Measurements from ENCODE around the gene COL23A1.

The COL23A1 gene

DNA sequence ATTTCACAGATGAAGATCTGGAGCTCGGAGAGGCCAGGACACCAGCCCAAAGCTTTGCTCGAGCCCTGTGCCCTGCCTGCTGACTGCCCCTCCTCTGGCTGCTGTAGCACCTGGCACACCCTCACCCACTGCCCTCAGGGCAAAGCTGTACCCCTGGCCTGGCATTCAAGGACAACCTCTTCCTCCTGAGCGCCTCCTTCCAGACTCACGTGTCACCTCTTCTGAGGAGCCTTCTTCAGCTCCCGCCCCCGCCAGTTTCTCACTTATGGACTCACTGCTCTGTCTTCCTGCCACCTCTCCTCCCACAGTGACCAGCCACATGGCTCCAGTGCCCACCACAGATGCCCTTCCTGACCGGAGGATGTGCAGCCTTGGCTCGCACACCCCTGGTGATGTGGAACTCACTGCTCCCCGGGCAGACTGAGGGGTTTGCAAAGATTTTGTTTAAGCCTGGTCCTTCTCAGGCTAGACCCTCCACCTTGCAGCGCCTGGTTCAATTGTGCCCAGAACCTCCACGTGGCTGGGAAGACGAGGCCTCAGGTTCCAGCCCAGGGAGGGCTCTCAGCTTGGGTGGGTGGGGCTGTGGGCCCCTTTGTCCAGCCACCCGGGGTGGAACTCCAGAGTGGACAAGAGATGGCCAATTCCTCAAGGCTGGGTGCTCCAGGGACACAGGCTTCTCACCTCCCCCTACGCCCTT, 311.0 kb downstream of the COL23A1 start:
- H3K27ac ChIP-seq, result no peak overlapping the region
- DNase-seq (ENCODE audit: low spot score), result no peak
- ChIA-PET CTCF (interaction anchor here (0.6 to 1.8 kb wide), 16 partner anchors 13 to 1330 kb away, joined by 3 to 11 read pairs (median 4); partner anchors contain the start of gene COL23A1), POLR2A (ENCODE audit: low non-redundant PET) (no interaction called here)
- TF ChIP-seq, protein P1, sequence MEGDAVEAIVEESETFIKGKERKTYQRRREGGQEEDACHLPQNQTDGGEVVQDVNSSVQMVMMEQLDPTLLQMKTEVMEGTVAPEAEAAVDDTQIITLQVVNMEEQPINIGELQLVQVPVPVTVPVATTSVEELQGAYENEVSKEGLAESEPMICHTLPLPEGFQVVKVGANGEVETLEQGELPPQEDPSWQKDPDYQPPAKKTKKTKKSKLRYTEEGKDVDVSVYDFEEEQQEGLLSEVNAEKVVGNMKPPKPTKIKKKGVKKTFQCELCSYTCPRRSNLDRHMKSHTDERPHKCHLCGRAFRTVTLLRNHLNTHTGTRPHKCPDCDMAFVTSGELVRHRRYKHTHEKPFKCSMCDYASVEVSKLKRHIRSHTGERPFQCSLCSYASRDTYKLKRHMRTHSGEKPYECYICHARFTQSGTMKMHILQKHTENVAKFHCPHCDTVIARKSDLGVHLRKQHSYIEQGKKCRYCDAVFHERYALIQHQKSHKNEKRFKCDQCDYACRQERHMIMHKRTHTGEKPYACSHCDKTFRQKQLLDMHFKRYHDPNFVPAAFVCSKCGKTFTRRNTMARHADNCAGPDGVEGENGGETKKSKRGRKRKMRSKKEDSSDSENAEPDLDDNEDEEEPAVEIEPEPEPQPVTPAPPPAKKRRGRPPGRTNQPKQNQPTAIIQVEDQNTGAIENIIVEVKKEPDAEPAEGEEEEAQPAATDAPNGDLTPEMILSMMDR (conservative IDR thresholded peaks at IDR 0.05; ENCODE audit: low read depth), result no peak

DNA sequence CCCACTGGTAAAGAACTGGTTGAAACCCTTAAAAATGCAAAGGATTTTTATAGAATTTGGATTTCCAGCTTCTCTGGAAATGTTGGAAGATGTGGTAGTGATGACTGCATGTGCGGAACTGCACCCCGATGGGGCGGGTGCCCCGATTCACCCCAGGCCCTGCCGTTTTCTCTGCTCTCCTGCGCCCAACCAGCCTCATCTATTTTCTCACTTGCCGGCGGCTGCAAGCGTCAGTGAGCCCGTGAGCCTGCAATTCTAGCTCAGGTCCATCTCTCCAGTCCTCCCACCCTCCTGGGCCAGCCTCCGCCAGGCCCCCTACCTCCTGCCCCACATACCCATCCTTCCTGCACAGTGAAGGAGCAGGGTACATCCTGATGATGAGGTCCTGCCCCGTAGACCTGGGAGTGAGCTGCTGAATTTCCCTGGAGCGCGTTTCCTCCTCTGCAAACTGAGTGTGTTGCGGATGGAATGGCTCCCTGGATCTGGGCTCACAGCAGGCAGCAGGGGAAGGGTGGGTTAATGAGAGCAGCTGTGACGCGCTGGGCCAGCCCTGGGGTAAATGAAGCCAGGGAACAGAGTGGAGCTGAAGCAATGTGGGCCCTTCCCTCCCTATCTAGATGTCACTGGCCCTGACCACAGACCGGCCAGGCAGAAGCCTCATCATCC, 311.7 kb downstream of the COL23A1 start:
- DNase-seq (ENCODE audit: low spot score), result no peak
- ChIA-PET POLR2A (ENCODE audit: low non-redundant PET) (no interaction called here), CTCF (interaction anchor here (0.6 to 2.3 kb wide), 5 partner anchors 9 to 312 kb away, joined by 3 to 11 read pairs (median 5); partner anchors contain the start of gene COL23A1)
- TF ChIP-seq, protein P1 (conservative IDR thresholded peaks at IDR 0.05; ENCODE audit: low read depth), result no peak
- no peak overlapping the region for H3K27ac ChIP-seq

DNA sequence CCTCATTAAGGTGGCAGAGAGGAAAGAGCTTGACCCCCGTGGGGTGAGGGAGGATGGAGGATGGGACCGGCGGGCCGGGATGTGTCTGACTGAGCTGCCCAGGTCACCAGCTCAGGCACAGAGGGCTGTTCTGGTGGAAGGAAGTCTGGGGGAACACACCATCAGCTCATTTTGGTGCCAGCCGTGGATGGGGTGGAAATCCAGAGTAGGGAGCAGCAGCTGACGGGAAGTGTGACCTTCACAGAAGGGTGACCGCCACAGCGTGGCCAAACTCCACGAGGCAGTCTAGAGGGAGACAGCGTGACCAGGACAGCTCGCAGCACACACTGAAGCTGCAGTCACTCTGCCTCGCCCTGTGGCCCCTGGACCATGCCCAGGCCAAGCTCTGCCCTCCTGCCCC, 312.3 kb downstream of the COL23A1 start:
- H3K27ac ChIP-seq, result no peak overlapping the region
- ChIA-PET POLR2A (ENCODE audit: low non-redundant PET) (no interaction called here), CTCF (interaction anchor here (0.6 to 2.3 kb wide), 5 partner anchors 8 to 562 kb away, joined by 3 to 11 read pairs (median 3); partner anchors contain the start of gene COL23A1)
- DNase-seq (ENCODE audit: low spot score), result no peak
- TF ChIP-seq, protein P1 (conservative IDR thresholded peaks at IDR 0.05; ENCODE audit: low read depth), result no peak

DNA sequence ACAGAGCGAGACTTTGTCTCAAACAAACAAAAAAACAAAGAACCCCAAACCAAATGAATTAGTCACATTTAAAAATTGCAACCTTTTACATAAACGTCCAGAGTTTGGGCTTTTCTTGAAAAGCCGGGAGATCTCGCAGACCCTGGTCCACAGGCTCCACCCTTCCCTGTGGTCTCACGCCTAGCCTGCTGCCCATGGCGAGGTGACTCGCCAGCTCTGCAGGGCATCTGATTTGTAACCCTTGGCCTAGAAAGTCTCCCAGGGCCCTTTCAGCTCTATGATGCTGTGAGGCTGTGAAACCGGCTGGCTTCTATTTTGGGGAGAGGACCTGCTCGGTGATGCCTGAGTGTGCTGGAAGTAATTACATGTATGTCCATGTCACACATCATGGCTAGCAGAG, 312.8 kb downstream of the COL23A1 start:
- DNase-seq (ENCODE audit: low spot score), result no peak
- ChIA-PET CTCF (interaction anchor here (0.6 to 2.3 kb wide), 6 partner anchors 40 to 563 kb away, joined by 3 to 5 read pairs (median 4); partner anchors contain the start of gene COL23A1), POLR2A (ENCODE audit: low non-redundant PET) (no interaction called here)
- no peak overlapping the region for H3K27ac ChIP-seq
- TF ChIP-seq, protein P1 (conservative IDR thresholded peaks at IDR 0.05; ENCODE audit: low read depth), result no peak

DNA sequence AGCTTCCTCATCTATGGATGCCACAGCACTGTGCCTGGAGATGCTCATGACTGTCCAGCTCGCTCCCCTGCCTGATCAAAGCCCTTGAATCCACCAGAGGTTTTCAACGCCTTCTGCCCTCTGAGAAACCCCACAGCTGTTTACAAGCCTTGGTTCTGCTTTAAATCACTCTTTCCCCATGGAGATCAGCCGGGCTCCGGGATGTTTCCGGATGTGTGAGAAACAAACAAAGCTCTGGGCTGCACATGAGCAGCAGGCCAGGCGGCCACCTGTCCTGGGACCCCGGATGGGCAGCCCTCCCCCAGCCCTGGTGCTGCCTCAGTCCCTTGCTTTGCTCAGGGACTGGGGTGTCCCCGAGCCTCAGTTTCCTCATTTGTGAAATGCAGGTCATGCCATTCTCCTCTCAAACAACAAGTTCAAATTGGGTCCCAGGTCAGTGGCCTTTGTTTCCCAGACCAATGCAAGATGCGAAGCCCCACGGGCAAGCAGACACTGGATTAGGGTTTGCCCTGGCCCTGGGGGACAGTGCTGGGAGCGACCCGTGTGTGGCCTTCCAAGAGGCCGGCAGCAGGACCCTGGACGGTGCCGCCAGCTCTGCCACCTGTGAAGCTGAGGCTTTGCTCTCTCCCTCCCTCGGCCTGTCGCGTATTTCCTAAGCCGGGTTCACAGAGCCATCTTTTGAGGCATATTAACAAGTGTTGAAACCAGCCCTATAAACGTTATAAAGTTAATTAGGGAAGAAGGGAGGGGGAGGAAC, 315.2 kb downstream of the COL23A1 start:
- TF ChIP-seq, protein P1 (conservative IDR thresholded peaks at IDR 0.05; ENCODE audit: low read depth), result no peak
- DNase-seq (ENCODE audit: low spot score), result no peak
- ChIA-PET CTCF (interaction anchor here (0.6 to 0.7 kb wide), 2 partner anchors 9 to 277 kb away, joined by 3 to 5 read pairs; no protein-coding TSS in a partner anchor), POLR2A (ENCODE audit: low non-redundant PET) (no interaction called here)
- H3K27ac ChIP-seq, result no peak overlapping the region
